Hematopoietic multipotent progenitor cell (in vitro differentiated cells): ENCODE measurements around the gene SESN1. TPM values are rescaled to one million over a fixed set of nuclear protein-coding genes. Genes with fewer than 3 reads are reported as not detected.

Source experiments
- DNase-seq, 3 donors: peaks; one replicate each; pipeline ENCODE4 v3.0.0-alpha.2; 2011 to 2015; ENCODE audit warnings: low read depth in 2 of 3, low spot score in 2 of 3
- total RNA-seq: library from RNA; depleted of rRNA; stranded (reverse); fragments of >200 nt; gene quantifications from one replicate; pipeline ENCODE4 v1.2.3, GENCODE V29; 2012

Gene SESN1
- total RNA-seq, 1 donor = 35.0 TPM

DNA sequence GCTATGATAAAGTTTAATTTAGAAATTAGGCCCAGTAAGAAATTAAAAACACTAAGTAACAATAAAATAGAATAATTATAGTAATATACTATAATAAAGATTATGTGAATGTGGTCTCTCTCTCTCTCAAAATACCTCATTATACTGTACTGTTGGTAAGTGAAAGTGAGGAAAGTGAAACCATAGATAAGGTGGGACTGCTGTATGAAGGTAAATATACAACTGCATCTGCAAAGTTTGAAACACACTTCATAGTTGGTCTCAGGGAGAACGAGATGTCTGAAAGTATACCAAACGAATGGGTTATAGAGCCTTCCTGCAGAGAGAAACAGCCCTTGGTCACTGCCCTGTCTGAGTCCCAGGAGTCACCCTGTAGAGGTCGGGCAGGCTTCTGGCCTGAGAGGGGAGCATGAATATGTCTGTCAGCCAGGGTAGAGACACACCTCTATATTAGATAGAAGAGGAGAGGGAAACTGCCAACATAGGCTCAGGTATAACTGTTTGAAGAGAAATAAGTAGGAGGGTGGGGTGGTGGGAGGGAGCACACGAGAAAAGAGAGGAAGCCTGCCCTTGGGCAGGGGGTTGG lies 31.8 kb downstream of the SESN1 start:
- no peak for DNase-seq

DNA sequence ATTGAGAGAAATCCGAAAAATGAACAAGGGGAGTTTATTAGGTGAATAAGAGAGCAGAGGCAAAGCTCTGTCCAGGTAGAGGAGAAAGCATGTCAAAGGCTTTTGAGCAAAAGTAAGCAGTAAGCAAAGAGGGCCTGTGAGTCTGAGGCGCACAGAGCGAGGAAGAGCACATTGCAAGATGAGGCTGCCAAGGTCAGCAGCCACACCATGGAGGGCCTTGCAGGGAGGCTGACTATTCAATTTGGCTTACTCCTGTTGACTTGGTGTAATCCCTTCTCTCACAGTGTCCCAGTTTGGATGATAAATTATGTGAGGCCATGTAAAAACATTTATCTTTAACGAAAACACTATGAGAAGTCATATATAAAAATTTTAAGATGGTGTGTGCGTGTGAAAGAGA lies 32.4 kb downstream of the SESN1 start:
- no peak for DNase-seq

DNA sequence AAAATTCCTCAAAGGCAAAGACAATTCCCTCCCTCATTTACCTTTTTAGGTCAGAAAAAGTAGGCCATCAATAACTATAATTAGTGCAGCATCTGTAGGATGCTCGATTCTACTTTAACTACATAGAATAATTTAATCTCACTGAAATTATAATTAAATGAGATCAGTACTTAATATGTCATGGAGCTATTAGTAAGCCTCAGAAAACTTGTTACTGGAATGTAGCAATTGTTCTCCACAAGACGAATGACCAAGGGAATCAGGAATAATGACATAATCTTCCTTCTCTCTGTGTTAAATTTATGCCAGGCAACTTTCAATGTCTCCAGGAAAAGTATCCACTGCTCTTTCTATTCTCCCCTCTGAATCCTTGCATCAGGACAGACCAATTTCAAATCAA lies 34.1 kb downstream of the SESN1 start:
- no peak for DNase-seq

DNA sequence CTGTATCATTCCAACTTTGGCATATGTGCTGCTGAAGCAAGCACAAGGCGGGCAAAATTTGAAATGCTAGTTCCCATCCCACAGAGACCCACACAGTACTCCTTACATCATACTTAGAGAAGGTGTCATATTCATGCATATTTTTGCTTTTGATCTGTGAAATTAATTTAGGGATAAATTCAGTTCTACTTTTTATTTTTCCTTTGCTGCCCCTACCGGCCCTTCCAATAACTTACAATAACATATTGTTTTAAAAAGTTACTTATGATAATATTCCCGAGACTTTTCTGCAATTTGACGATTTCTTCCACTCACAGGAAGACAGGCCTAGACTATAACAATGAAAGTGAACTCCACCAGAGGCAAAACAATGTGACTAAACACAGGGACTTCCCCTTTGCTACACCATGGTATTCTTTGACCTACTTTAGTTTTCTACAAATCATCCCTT lies 35.0 kb downstream of the SESN1 start:
- DNase-seq = peak in 2 of 3 donors; percentile 41 to 65

DNA sequence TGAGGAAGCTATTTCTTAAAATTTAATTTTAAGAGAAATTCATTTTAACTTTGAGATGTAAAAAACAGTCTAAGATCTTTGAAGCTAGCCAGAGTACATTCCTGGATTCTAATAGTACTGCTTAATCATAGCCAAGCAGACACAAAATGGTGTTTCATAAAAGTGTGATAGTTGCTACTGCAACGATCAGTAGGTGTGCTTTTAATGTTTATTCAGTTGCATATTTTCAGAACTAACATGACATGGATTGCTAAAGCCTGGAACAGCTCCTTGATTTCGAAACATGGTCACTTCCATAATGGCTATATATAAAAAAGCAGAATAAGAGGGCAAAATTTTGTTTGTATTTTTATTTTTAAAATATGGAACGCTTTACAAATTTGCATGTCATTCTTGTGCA lies 35.5 kb downstream of the SESN1 start:
- no peak for DNase-seq

DNA sequence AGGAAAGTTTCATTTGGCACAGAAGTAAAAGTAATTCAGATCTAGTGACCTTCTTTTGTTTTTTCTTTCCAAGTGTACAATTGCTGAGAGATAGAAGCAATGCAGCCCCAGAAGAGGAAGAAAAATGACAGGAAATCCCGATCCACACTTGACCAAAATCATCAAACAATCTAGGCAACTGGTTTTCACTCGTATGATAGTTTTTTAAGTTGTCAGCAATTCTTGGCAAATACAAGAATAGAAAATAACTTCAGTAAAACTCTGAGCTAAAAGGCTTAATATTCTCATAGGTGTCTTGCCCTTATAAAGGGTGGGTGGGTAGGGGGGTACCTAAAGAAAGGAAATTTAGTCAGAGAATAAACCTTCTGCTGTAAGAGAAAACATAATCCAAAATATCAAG lies 36.0 kb downstream of the SESN1 start:
- no peak for DNase-seq

DNA sequence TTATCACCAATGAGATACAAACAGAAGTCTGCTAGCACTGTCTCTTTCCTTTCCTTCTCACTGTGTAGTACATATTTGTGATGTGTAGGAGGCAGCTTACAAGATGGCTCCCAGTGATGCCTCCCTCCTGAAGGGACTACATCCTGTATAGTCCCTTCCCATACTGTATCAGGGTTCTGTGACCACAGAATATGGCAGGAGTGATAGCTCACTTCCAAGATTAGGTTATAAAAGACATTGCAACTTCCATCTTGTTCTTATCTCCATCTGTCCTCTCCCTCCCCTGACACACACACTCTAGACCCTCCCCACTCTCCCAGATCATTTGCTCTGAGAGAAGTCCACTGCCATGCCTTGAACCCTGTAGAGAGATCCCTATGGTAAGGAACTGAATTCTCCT lies 38.0 kb downstream of the SESN1 start:
- DNase-seq = no peak

DNA sequence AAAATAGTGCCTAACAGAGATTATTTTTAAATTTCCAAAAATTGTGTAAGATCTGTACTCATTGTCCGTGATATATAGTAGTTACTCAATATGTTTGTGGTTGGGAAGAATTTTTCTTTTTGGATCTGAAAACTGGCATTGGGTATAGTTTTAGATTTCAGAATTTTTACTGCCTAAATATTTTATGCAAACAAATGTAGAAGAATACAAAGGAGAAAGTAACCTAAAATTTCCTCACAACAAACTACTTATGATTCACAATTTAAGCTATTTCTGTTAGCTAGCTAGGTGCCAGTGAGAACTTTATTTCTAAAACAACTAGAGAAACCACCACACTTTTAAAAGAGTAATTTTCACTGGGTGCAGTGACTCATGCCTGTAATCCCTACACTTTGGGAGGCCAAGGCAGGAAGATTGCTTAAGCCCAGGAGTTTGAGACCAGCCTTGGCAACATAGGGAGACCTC lies 38.8 kb downstream of the SESN1 start:
- DNase-seq = no peak

DNA sequence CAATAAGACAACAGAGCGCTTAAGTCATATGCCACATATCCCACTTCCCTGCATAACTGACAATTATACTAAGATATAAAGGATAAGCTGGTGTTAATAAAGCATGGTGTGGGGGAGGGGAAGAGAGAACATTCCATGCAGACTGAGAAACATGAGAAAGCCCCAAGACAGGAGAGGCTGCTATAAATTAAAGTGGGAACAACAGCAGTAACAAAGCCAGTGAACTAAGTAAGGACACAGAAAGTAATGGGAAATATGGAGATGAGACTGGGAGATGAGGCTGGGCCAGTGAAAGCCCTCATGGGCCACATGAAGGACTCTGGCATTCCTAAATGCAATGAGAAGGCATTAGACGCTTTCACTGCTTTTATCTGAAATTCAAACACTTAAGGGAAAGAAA lies 41.3 kb downstream of the SESN1 start:
- no peak for DNase-seq

DNA sequence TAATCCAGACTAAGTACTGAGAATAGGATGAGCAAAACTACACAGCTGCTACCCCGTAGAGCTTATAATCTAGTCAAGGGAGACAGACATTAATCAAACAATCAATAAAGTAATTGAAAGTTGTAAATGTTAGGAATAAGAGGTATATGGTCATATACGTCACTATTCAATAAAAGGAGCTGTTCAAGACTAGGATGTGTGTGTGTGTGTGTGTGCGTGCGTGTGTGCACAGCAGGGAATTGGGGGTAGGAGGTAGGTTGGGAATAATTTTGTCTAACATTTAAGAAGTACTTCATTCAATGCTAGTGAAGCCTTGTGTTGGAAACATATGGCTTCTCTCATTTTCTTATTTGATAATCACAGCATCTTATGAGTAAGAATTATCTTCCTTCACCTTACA lies 41.8 kb downstream of the SESN1 start:
- no peak for DNase-seq

DNA sequence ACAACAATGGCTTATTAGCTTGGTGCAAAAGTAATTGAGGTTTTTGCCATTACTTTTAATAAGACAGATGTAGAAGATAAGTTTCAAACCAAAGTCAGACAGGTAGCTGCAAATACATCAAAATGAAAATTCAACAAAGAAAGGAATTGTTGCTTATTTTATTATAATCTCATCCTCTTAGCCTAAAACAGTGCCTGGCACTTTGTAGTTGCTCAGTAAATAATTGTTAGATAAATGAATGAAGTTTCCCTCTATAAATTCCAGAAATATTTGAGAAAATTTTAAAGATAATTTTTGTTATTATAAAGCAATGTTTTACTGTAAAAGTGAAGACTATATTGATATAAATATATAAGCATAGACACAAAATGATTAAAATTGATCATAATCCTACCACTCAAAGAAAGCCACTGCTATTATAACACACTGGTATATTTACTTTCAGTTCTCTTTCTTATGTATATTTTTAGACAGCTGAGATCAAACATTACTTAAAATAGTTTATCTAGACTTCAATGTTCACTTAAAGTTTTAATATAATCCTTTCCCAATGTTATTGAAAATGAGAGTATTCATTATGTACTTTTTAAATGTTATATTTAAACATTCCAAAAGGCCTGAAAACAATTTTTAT lies 42.5 kb downstream of the SESN1 start:
- no peak for DNase-seq

DNA sequence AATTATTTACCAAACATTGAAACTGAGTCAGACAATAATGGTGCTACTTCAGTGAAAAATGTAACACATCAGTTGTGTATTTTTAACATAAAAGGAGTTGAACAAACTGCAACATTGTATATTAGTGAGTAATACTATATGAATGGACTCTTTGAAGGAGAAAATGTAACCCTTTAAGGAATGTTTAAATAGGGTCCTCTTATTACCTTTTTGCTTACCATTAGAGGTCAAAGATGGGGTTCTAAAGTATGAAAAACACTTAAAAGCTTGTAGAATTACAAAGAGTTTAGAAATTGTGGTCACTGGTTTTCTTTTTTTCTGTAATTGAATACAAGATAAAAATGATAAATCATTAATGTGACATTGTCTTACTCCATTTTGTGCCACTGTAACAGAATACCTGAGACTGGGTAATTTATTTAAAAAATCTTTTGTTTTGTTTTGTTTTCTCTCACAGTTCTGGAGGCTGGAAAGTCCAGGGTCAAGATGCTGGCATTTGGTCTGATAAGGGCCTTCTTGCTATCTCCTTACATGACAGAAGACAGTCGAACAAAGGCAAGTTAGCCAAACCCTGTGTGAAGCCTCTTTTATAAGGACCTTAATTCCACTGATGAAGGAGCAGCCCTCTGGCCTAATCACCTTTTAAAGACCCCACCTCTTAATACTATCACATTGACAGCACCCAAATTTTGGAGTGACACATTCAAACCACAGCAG lies 43.2 kb downstream of the SESN1 start:
- DNase-seq = no peak

DNA sequence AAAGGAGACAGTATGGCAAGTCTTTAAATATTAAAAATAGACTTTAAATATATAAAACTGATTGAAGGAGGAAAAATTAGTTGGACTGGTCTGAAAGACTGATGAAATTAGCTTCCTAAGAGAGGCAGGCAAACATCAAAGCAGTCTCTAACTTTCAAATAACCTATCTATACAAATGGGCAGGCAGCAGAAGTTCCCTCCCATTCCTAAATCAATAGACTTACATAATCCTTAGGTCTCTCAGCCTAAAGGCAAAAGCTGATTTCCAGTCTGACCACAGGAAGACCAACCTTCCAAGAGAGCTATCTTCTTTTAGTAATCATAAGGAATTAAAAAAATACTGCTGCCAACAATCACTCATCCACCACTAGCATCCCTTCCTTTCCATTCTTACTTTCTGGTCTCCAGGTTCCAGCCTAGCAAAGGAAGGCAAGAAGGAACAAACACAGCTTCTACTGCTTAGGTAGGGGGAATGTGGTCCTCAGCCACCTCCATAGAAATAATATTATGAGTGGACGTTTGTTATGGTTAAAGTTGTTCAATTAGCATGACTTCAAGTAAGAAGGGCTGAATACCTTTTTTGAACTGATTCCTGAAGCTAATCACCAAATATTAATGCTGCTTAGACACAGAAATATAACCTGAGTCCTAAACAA lies 44.1 kb downstream of the SESN1 start:
- no peak for DNase-seq

DNA sequence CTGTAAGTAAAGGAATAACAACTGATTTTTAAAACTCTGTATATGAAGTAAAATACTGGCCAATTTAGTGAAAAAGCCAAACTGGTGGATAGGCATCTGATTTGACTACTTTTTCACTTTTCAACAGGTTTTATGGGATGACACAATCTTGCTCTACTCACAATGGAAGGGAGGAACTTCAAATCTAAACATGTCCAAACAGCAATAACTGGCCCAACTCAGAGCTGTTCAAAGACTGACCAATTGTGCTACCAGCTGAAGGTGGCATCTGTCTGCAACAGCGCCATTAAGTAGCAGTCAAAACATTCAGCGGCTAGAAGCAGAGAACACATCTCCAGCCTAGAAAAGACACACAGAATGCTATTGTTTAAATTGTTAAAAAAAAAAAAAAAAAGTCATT lies 44.6 kb downstream of the SESN1 start:
- DNase-seq = no peak

DNA sequence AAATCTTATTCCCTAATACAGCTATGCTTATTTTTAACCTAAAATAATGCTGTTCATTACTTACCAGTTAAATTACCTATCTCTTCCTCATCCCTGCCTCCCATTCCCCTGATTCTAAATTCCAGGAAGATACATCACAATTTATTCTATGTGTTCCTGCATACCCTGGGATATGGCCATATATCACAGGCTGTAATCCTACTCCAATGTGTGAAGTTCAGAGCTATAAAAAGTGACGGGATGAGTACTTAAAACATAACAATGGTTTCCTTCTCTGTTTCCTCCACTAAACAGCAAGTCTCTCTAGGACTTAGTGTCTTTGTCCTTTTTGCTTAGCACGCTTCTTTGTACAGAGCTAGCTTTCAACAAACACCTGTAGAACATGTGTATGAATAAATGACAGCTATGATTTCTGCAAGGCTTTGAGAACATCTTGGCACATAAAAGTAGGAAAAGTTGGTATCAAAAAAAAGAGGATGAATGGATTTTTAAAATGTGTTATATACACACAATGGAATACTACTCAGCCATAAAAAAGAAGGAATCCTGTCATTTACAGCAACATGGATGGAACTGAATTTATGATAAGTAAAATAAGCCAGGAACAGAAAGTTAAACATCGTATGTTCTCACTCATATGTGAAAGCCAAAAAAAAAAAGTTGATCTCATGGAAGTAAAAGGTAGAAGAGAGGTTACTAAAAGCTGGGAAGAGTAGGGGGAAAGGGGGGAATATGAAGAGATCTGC lies 45.8 kb downstream of the SESN1 start:
- no peak for DNase-seq

DNA sequence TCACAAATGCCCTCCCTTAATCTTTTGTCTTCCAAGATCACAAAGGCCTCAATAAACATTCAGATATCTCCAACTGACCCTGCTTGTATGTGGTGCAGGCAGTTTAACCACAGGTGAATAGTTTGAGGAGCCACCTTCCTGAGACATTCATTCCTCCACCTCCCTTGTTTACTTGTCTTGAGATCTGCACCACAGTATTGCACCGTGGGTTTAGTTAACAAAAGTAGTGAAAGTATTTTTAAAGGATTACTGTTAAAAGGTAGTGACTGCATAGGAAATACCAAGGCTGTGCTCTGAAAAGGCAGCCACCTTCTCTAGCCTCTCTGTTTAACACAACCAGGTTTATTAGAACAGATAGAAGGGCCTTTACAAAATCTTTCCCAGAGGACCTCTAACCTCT lies 46.5 kb downstream of the SESN1 start:
- no peak for DNase-seq

DNA sequence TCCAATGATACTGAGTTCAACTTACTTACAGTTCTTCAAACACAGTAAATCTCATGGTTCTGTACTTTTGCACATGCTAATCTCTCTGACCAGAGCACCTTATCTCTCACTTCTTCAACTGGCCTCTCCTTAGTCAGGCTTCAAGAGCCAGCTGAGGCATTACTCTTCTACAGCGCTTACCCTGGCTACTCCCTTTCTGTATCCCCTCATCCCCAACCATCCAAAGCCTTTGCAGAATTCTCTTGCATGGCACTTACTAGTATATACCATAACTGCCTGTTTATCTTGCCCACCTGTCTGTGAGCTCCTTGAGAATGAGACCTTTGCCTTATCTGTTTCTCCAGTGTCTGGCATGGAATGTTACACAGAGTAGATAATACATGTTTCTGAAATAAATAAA lies 49.2 kb downstream of the SESN1 start:
- no peak for DNase-seq

DNA sequence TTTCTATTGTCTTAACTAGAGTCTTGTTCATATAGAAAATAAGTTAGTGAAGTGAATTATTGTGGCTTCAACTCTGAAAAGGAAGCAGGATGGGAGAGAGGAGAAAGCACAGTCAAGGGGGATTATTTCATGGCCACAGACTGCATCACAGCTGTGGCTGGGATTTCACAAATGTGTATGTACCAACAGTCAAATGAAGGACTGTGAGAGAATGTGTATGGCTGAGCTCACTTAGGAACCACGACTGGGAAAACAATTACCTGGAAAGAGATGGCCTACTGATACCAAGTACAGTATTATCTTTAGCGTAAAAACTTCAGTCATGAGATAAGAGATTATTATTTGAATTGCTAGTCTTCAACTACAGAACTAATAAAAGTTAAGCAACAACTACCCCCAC lies 54.9 kb downstream of the SESN1 start:
- DNase-seq = no peak

DNA sequence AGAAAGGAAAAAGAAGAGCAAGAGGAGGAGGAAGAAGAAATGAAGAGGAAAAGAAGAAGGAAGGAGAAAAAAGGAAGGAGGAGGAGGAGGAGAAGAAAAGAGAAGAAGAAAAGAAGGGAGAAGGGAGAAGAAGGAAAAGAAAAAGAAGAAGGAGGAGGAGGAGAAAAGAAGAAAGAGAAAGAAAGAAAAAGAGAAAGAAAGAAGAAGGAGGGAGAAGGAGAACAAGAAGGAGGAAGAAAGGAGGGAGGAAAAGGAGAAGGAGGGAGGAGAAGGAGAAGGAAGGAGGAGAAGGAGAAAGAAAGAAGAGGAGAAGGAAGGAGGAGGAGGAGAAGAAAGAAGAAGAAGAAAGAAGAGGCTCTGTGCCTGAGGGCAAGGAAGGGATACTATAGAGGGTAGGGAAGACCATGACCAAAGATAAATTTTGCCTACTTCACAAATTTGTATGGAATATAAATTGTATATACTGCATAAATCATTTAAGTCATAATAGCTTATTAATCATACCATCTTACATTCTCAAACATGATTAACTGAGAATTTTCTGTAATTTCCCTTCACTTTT lies 55.7 kb downstream of the SESN1 start:
- no peak for DNase-seq

DNA sequence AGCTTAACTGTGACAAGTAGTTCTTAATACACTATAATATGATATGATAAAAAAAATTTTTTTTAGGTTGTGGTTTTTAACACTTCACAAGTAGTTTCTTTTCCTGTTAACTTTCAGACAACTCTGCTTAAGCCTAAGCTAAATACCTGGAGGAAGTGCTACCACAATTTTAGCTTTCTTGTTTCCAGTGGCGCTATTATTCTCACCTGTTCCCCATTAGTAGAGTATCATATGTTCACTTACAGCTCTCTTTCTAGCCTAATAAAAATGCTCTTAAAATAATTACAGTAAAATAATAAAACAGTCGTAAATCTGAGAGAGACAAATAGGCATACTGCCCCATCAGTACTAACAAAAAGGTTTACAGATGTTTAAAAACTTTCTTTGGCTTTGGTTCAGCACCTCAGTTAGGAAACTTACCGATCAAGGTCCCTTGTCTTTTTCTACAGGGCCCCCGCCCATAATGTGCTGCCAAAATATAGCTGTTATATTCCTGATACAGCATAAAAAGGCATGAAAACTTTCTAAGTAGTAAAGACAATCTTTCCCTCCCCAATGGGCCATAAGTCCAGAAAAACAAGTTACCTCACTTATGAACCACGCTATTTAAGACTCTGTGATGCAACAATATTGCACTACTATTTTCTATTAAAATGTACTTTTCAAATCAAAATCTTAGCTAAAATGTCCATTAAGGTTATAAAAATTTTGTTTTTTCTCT lies 57.9 kb downstream of the SESN1 start:
- no peak for DNase-seq
